ENCODE data around the gene IKBIP.

- no peak for TF ChIP-seq MIER1 (IDR thresholded peaks at IDR 0.05; ENCODE audit: low read depth)
- no peak for TF ChIP-seq HOXB6 (CRISPR knock-in tag; IDR thresholded peaks at IDR 0.05; ENCODE audit: borderline replicate concordance)
- TF ChIP-seq CHD1 (IDR thresholded peaks at IDR 0.05; ENCODE audit: low read length): no peak
- TF ChIP-seq ATF7 (IDR thresholded peaks at IDR 0.05): no peak
- no peak for TF ChIP-seq STAT6 (CRISPR knock-in tag; IDR thresholded peaks at IDR 0.05)
- no peak for TF ChIP-seq TOE1 (IDR thresholded peaks at IDR 0.05; ENCODE audit: borderline replicate concordance)
- no peak for TF ChIP-seq TOE1 (CRISPR knock-in tag; IDR thresholded peaks at IDR 0.05; ENCODE audit: borderline replicate concordance, low read depth)
- TF ChIP-seq ZNF644 (tag; IDR thresholded peaks at IDR 0.05; ENCODE audit: low read depth): no peak
Measured at GRCh38 chr12:98678236-98678945, 33.8 kb upstream of the IKBIP start.

All from K562 (cell line).